Prostate gland (tissue), 2 donors: ENCODE data around the gene ZBED5.
"Not testable (repeated sequence)": the region's sequence is repeated elsewhere in the genome, so short reads cannot be mapped to it uniquely, and the experiment has no call there.

Source experiments
- CTCF ChIP-seq, 4 experiments: fragments of 200-600 bp in 2 of 4; fragments of 450-650 bp in 2 of 4; sonication (generic) in 2 of 4; IDR thresholded peaks; 1 replicate in 3 of 4; 2 replicates in 1 of 4; pipeline ENCODE4 v1.5.1; 2016 to 2019; ENCODE audit warnings: antibody characterized with exemption in 4 of 4, mild to moderate bottlenecking in 2 of 4, moderate library complexity in 2 of 4
- POLR2A ChIP-seq: fragments of 450-650 bp; IDR thresholded peaks from one replicate; pipeline ENCODE4 v1.6.1; 2016; ENCODE audit warnings: antibody characterized with exemption, mild to moderate bottlenecking
- POLR2AphosphoS5 ChIP-seq: sonication (generic); formaldehyde crosslinking; IDR thresholded peaks from one replicate; pipeline ENCODE4 v1.6.1; 2017; ENCODE audit warnings: antibody characterized with exemption

GRCh38 chr11:10884292-10884691, 26.4 kb upstream of the ZBED5 start:
- TF ChIP-seq CTCF (IDR thresholded peaks at IDR 0.05); POLR2AphosphoS5; POLR2A: not testable (repeated sequence)
